ENCODE results near the gene GPR137. TPM values are rescaled to one million over a fixed set of nuclear protein-coding genes. Genes with fewer than 3 reads are reported as not detected.

The GPR137 gene
- total and polyA plus RNA-seq, 9 of the 15 experiments (the other 6 are each of a cell fraction or from before 2014, with no cell fraction given), result 0.32 to 26.7 (median 10.7) TPM

DNA sequence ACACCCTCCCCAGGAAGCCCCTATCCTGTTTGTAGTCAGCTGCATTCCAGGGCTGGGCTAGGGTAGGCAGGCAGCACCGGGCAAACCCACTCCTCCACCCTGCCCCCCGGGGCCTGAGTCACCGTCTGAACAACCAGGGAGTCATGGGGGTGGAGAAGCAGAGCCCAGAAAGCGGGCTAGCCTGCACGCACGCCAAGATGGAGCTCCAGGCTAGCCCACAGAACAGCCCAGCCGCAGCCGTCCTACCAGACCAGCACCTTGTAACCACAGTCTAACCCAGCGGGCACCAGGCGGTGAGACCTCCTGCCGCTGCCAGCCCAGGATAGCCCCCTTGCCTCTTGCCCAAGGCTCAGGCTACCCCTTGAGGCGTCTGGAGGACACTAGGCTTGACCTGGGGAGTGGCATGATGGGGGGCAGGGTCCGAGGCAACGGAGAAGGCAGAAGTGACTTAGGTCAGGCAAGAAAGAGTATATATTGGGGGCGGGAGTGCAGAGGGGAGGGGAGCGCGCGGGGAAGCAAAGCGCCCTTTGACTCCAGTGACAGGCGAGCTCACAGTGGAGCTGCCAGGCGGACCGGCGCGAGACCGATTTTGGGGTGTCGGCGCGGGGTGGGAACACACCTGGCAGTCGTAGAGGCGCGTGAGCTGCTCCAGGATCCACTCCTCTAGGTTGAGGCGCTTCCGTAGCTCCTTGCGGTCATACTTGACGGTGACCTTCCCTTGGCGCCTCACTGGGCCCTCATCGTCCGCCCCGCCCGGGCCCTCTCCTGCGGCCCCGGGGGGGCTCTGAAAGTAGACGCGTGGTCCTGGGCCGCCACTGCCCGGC, 39.6 kb upstream of the GPR137 start:
- Histone ChIP-seq H3K27ac (ENCODE audit: extremely low read depth, low read depth, low read length) (peak overlapping the region; percentile 98), H3K9ac (ENCODE audit: insufficient read depth in 1 of 2, low read depth in 2 of 2, low read length in 2 of 2) (peak overlapping the region; percentile 95 to 98), H3K79me2 (ENCODE audit: control insufficient read depth, insufficient read depth, low read length) (peaks cover 49% of the 10 kb centered on the region), H3K9me3 (replicated peaks; ENCODE audit: control insufficient read depth, insufficient read depth, low read depth, low read length) (no peaks in the 10 kb centered on the region), H3K27me3 (ENCODE audit: control insufficient read depth in 2 of 2, insufficient read depth in 2 of 2, low read length in 2 of 2) (no peaks in the 10 kb centered on the region), H3K9me1 (ENCODE audit: control insufficient read depth, insufficient read depth, low read length) (no peaks in the 10 kb centered on the region), H3K4me1 (replicated peaks in 1 of 2; ENCODE audit: control insufficient read depth in 2 of 2, insufficient read depth in 2 of 2, low read length in 2 of 2) (peaks cover 41 to 90% of the 10 kb centered on the region in 2 experiments), H3K4me2 (ENCODE audit: insufficient read depth, low read length) (peak overlapping the region; percentile 99), H3K36me3 (ENCODE audit: control insufficient read depth, insufficient read depth, low read length) (peaks cover 37% of the 10 kb centered on the region), H4K20me1 (replicated peaks; ENCODE audit: control insufficient read depth, insufficient read depth, low read length) (0 out of 2 replicates have a peak, but pooled peaks cover 3% of the 10 kb centered on the region), H3K4me3 (peak overlapping the region; percentile 98), H2AFZ (ENCODE audit: low read depth, low read length) (0 out of 2 replicates have a peak overlapping the region, but pooled peaks have one; percentile 8)
- in situ Hi-C loops (cut with MboI), result no loop called here
- FAIRE-seq (no peak), ATAC-seq (no peak), DNase-seq (ENCODE audit: extremely low read depth in 1 of 4, low spot score in 3 of 4) (peak; percentile 47 to 85 (median 62))
- intact Hi-C loops (cut with micrococcal nuclease), result loop anchor here (2.0 to 10.0 kb wide), 3 partner anchors 23 to 59 kb away; partner anchors contain the start of genes CATSPERZ, ESRRA and FERMT3
- no TSS peak for BruUV-seq (replicated peaks)
- CTCF ChIA-PET (ENCODE audit: low intra/inter-chr PET ratio), result no interaction called here
- POLR2A ChIA-PET, result interaction anchor here (0.7 to 7.8 kb wide), 10 partner anchors 10 to 1874 kb away, joined by 3 to 58 read pairs (median 4); partner anchors contain the start of genes FERMT3, STIP1 and VEGFB
- WGBS (ENCODE audit: insufficient coverage, low coverage, missing lambda C conversion rate), result under 1% methylated on average over 43 of the region's 46 CpGs
- TF ChIP-seq NR2C2 (CRISPR knock-in tag; IDR thresholded peaks at IDR 0.05) (peak; percentile 59; the same call in 1 of the 2 replicates), NR2C2 (tag; IDR thresholded peaks at IDR 0.05) (peak; percentile 54; the same call in 1 of the 2 replicates), CHD2 (IDR thresholded peaks at IDR 0.05; ENCODE audit: low read depth, low read length) (peak; percentile 22; the same call in 1 of the 2 replicates), CTBP1 (IDR thresholded peaks at IDR 0.05; ENCODE audit: borderline replicate concordance) (peak; percentile 21; the same call in 1 of the 2 replicates), RFX7 (CRISPR knock-in tag; IDR thresholded peaks at IDR 0.05) (no peak), ZNF24 (IDR thresholded peaks at IDR 0.05) (0 out of 2 replicates have a peak, but pooled peaks have one; percentile 39), DACH1 (IDR thresholded peaks at IDR 0.05; ENCODE audit: partially characterized antibody) (peak; percentile 44), ZNF436 (CRISPR knock-in tag; IDR thresholded peaks at IDR 0.05) (no peak), TEAD4 (IDR thresholded peaks at IDR 0.05; ENCODE audit: low read length) (peak; percentile 45), TEAD4 (CRISPR knock-in tag; IDR thresholded peaks at IDR 0.05; ENCODE audit: borderline replicate concordance) (no peak), MEF2A (IDR thresholded peaks at IDR 0.05; ENCODE audit: control insufficient read depth, low read depth, low read length) (no peak), XRCC5 (IDR thresholded peaks at IDR 0.05; ENCODE audit: low read depth, low read length) (no peak), ETS1 (conservative IDR thresholded peaks at IDR 0.05; ENCODE audit: control insufficient read depth, low read depth, low read length) (peak; percentile 26; the same call in 1 of the 2 replicates)
- TF ChIP-seq, protein P1, sequence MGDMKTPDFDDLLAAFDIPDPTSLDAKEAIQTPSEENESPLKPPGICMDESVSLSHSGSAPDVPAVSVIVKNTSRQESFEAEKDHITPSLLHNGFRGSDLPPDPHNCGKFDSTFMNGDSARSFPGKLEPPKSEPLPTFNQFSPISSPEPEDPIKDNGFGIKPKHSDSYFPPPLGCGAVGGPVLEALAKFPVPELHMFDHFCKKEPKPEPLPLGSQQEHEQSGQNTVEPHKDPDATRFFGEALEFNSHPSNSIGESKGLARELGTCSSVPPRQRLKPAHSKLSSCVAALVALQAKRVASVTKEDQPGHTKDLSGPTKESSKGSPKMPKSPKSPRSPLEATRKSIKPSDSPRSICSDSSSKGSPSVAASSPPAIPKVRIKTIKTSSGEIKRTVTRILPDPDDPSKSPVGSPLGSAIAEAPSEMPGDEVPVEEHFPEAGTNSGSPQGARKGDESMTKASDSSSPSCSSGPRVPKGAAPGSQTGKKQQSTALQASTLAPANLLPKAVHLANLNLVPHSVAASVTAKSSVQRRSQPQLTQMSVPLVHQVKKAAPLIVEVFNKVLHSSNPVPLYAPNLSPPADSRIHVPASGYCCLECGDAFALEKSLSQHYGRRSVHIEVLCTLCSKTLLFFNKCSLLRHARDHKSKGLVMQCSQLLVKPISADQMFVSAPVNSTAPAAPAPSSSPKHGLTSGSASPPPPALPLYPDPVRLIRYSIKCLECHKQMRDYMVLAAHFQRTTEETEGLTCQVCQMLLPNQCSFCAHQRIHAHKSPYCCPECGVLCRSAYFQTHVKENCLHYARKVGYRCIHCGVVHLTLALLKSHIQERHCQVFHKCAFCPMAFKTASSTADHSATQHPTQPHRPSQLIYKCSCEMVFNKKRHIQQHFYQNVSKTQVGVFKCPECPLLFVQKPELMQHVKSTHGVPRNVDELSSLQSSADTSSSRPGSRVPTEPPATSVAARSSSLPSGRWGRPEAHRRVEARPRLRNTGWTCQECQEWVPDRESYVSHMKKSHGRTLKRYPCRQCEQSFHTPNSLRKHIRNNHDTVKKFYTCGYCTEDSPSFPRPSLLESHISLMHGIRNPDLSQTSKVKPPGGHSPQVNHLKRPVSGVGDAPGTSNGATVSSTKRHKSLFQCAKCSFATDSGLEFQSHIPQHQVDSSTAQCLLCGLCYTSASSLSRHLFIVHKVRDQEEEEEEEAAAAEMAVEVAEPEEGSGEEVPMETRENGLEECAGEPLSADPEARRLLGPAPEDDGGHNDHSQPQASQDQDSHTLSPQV (IDR thresholded peaks at IDR 0.05), result peak; percentile 46; the same call in 1 of the 2 replicates
- TF ChIP-seq, protein P2, sequence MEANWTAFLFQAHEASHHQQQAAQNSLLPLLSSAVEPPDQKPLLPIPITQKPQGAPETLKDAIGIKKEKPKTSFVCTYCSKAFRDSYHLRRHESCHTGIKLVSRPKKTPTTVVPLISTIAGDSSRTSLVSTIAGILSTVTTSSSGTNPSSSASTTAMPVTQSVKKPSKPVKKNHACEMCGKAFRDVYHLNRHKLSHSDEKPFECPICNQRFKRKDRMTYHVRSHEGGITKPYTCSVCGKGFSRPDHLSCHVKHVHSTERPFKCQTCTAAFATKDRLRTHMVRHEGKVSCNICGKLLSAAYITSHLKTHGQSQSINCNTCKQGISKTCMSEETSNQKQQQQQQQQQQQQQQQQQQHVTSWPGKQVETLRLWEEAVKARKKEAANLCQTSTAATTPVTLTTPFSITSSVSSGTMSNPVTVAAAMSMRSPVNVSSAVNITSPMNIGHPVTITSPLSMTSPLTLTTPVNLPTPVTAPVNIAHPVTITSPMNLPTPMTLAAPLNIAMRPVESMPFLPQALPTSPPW (CRISPR knock-in tag; IDR thresholded peaks at IDR 0.05), result peak; percentile 38; the same call in 1 of the 2 replicates
